Measurements from ENCODE around the gene PSMA3. TPM values are rescaled to one million over a fixed set of nuclear protein-coding genes. Genes with fewer than 3 reads are reported as not detected.
"Not testable (repeated sequence)": the region's sequence is repeated elsewhere in the genome, so short reads cannot be mapped to it uniquely, and the experiment has no call there.

Gene PSMA3
- total RNA-seq, 1 experiment from 2014 or later = 355 TPM

GRCh38 chr14:58258156-58258555 lies 13.5 kb downstream of the PSMA3 start:
- CTCF ChIA-PET = interaction anchor here (0.6 kb wide), 1 partner anchor 58 kb away, joined by 7 read pairs; the partner anchor contains the start of gene ACTR10

GRCh38 chr14:58262005-58262404 lies 17.4 kb downstream of the PSMA3 start:
- H3K27ac ChIP-seq (ENCODE audit: low read depth, low read length, poor library complexity, severe bottlenecking); H3K4me1 ChIP-seq (ENCODE audit: insufficient read depth, low read length, poor library complexity, severe bottlenecking); intact Hi-C loops (cut with micrococcal nuclease; ENCODE audit: unreplicated experiment); DNase-seq (ENCODE audit: low spot score); BruUV-seq (replicated peaks); H3K27me3 ChIP-seq (replicated peaks; ENCODE audit: insufficient read depth, low read depth, low read length, poor library complexity); H3K4me3 ChIP-seq (ENCODE audit: low read depth, low read length, poor library complexity, severe bottlenecking); H3K9me3 ChIP-seq (ENCODE audit: low read depth, low read length, poor library complexity, severe bottlenecking); POLR2A ChIA-PET (ENCODE audit: low non-redundant PET); CTCF ChIA-PET: not testable (repeated sequence)
- H3K36me3 ChIP-seq (ENCODE audit: insufficient read depth, low read length, poor library complexity, severe bottlenecking) = peaks cover 97% of the 10 kb centered on the region

More at GRCh38 chr14:58258156-58258555, 13.5 kb downstream of the PSMA3 start:
- H3K27ac ChIP-seq (ENCODE audit: low read depth, low read length, poor library complexity, severe bottlenecking) = no peak overlapping the region
- no TSS peak for BruUV-seq (replicated peaks)
- H3K36me3 ChIP-seq (ENCODE audit: insufficient read depth, low read length, poor library complexity, severe bottlenecking) = peaks cover 88% of the 10 kb centered on the region
- H3K4me1 ChIP-seq (ENCODE audit: insufficient read depth, low read length, poor library complexity, severe bottlenecking) = no peaks in the 10 kb centered on the region
- no peaks in the 10 kb centered on the region for H3K27me3 ChIP-seq (replicated peaks; ENCODE audit: insufficient read depth, low read depth, low read length, poor library complexity)
- TF ChIP-seq CTCF (conservative IDR thresholded peaks at IDR 0.05; ENCODE audit: low read depth, low read length) (no peak), EZH2 (IDR thresholded peaks at IDR 0.05; ENCODE audit: borderline replicate concordance, low read depth, low read length, poor library complexity, severe bottlenecking) (no peak)
- POLR2A ChIA-PET (ENCODE audit: low non-redundant PET) = no interaction called here
- H3K4me3 ChIP-seq (ENCODE audit: low read depth, low read length, poor library complexity, severe bottlenecking) = no peak overlapping the region
- no peaks in the 10 kb centered on the region for H3K9me3 ChIP-seq (ENCODE audit: low read depth, low read length, poor library complexity, severe bottlenecking)
- intact Hi-C loops (cut with micrococcal nuclease; ENCODE audit: unreplicated experiment) = loop anchor here (10.0 kb wide), 1 partner anchor 153 kb away; no protein-coding TSS in a partner anchor
- DNase-seq (ENCODE audit: low spot score) = no peak

GRCh38 chr14:58265401-58265800 lies 20.8 kb downstream of the PSMA3 start:
- H3K4me3 ChIP-seq (ENCODE audit: low read depth, low read length, poor library complexity, severe bottlenecking) = no peak overlapping the region
- no peaks in the 10 kb centered on the region for H3K4me1 ChIP-seq (ENCODE audit: insufficient read depth, low read length, poor library complexity, severe bottlenecking)
- BruUV-seq (replicated peaks) = no TSS peak
- H3K36me3 ChIP-seq (ENCODE audit: insufficient read depth, low read length, poor library complexity, severe bottlenecking) = peaks cover 100% of the 10 kb centered on the region
- POLR2A ChIA-PET (ENCODE audit: low non-redundant PET) = no interaction called here
- CTCF ChIA-PET = no interaction called here
- intact Hi-C loops (cut with micrococcal nuclease; ENCODE audit: unreplicated experiment) = no loop called here
- TF ChIP-seq CTCF (conservative IDR thresholded peaks at IDR 0.05; ENCODE audit: low read depth, low read length) = no peak
- TF ChIP-seq EZH2 (IDR thresholded peaks at IDR 0.05; ENCODE audit: borderline replicate concordance, low read depth, low read length, poor library complexity, severe bottlenecking) = no peak
- no peaks in the 10 kb centered on the region for H3K27me3 ChIP-seq (replicated peaks; ENCODE audit: insufficient read depth, low read depth, low read length, poor library complexity)
- H3K27ac ChIP-seq (ENCODE audit: low read depth, low read length, poor library complexity, severe bottlenecking) = no peak overlapping the region
- no peak for DNase-seq (ENCODE audit: low spot score)
- H3K9me3 ChIP-seq (ENCODE audit: low read depth, low read length, poor library complexity, severe bottlenecking) = no peaks in the 10 kb centered on the region

GRCh38 chr14:58270628-58271027 lies 26.0 kb downstream of the PSMA3 start:
- Histone ChIP-seq H3K36me3 (ENCODE audit: insufficient read depth, low read length, poor library complexity, severe bottlenecking) (peaks cover 98% of the 10 kb centered on the region), H3K27ac (ENCODE audit: low read depth, low read length, poor library complexity, severe bottlenecking) (no peak overlapping the region), H3K9me3 (ENCODE audit: low read depth, low read length, poor library complexity, severe bottlenecking) (no peaks in the 10 kb centered on the region), H3K4me1 (ENCODE audit: insufficient read depth, low read length, poor library complexity, severe bottlenecking) (peaks cover 4% of the 10 kb centered on the region), H3K27me3 (replicated peaks; ENCODE audit: insufficient read depth, low read depth, low read length, poor library complexity) (no peaks in the 10 kb centered on the region), H3K4me3 (ENCODE audit: low read depth, low read length, poor library complexity, severe bottlenecking) (no peak overlapping the region)
- POLR2A ChIA-PET (ENCODE audit: low non-redundant PET) = no interaction called here
- intact Hi-C loops (cut with micrococcal nuclease; ENCODE audit: unreplicated experiment) = no loop called here
- BruUV-seq (replicated peaks) = no TSS peak
- DNase-seq (ENCODE audit: low spot score) = no peak
- TF ChIP-seq EZH2 (IDR thresholded peaks at IDR 0.05; ENCODE audit: borderline replicate concordance, low read depth, low read length, poor library complexity, severe bottlenecking) = no peak
- TF ChIP-seq CTCF (conservative IDR thresholded peaks at IDR 0.05; ENCODE audit: low read depth, low read length) = no peak
- CTCF ChIA-PET = no interaction called here
